Measurements from ENCODE around the gene PRKD1.
"Not testable (repeated sequence)": the region's sequence is repeated elsewhere in the genome, so short reads cannot be mapped to it uniquely, and the experiment has no call there.

PRKD1 gene

DNA sequence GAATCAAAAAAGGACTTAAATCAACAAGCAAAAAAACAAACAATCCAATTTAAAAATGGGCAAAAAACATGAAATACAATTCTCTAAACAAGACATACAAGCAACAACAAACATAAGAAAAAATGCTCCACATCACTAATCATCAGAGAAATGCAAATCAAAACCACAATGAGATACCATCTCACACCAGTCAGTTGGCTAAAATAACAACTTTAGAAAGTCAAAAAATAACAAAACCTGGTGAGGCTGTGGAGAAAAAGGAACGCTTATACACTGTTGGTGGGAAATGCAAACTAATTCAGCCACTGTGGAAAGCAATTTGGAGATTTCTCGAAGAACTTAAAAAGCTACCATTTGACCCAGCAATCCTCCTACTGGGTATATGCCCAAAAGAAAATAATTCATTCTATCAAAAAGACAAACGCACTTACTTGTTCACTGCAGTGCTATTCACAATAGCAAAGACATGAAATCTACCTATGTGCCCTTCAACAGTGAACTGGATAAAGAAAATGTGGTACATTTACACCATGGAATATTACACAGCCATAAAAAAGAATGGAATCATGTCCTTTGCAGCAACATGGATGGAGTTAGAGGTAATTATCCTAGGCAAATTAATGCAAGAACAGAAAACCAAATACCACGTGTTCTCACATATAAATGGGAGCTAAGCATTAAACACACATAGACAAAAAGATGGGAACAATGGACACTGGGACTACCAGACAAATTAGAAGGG, 26.9 kb downstream of the PRKD1 start:
- DNase-seq: no peak

DNA sequence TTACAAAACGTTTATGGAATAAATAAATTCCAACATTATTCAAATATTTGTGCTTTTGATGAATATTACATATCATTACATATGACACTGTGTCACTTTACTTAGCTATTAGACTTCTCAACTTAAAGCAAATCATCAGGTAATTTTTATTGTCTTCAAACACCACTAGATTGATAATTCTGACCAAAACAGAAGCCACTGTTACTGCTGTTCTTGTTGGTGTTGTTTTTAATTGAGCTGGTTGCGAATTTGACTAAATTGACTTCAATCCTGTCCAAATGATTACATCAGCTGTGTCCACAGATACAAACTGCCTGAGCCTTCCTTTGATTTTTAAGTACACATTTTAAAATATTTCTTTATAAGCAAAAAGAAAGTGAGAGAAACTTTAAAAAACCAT, 29.2 kb downstream of the PRKD1 start:
- no peak for DNase-seq

DNA sequence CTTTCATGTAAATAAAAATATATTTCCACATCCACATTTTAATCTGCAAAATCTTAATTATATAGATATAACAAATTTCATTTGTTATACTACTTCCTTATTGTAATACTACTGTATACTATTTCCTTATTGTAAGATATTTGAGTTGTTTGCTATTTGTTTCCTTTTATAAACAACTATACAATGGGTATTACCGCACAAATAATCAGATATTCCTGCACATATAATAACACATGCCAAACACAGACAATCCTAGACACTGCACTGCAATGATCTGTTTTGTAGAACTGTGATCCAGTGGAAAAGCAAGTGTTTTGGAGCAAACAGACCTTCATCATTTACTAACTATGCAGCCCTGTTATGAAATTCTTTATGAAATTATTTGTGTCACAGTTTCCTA, 30.5 kb downstream of the PRKD1 start:
- DNase-seq: no peak

DNA sequence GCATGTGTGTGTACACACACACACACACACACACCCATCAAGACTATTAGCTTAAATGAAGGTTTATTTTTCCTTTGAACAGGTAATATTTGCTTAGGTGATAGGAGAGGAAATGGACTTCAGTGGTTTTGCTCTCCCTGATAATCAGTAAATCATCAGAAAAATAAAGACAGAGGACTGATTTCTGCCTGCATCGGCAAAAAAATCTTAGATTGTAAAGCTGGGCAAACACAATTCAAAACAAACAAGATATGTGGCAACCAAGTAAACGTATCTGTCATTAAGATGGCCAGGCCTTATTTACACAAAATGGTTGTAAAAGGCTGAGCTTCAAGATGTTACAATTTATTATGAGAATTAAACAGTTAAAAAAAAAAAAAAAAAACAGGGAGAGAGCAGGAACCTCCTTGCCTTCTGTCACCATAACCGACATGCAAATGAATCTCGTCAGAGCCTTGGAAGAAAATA, 31.3 kb downstream of the PRKD1 start:
- peak; percentile 36 to 37 for DNase-seq

DNA sequence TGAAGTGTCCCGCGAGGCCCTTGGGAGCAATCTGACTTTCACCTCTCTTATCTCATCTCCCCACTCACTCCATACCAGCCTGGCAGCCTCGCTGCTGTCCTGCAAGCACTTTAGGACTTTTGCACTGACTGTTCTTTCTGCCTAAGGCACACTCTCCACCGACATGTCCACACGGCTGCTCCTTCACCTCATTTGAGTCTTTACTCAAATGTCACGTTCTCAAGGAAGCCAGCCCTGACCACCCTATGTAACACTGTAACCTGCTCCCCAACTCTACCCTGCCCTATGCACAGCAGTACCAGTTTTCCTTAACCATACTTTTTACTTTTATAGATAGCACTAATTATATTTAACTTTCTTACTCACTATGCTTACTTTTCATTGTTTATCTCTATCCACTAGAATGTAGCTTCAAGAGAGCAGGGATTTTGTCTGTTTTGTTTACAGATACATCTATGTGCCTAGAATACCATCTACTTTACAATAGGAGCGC, 32.0 kb downstream of the PRKD1 start:
- no peak for DNase-seq

DNA sequence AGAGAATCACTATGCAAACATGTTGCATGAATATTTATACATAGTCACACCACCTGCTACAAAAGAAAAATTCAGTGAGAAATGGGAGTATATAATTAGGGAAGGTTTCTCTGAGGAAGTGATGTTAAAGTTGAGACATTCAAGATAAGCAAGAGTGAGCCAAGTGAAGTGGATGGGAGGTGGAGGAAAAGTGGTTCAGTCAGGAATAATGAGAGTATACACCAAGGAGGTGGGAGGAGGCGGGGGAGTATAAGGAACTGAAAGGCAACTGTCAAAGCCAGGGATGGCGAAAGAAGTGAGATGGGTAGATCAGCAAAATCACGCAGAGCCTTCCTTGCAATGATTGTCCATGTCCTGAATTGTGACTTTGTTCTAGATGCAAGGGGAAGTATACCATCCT, 33.7 kb downstream of the PRKD1 start:
- no peak for DNase-seq

DNA sequence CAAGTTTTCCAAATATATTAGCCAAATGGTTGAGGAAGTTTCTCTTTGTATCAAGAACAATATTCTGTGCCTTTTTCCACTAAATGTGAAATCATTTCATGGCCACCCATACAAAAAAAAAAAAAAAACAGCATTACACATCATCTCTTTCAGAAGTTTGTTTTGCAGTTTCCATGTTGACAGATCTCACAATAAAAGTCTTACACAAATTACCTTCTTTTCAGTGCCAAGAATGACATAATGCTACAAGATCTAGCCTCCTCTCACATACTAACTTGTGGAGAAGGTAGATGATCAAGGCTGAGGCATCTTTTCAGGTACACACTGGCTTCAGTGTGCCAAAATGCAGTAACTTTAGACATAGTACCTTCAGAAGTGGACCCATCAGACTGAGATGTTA, 35.3 kb downstream of the PRKD1 start:
- no peak for DNase-seq

DNA sequence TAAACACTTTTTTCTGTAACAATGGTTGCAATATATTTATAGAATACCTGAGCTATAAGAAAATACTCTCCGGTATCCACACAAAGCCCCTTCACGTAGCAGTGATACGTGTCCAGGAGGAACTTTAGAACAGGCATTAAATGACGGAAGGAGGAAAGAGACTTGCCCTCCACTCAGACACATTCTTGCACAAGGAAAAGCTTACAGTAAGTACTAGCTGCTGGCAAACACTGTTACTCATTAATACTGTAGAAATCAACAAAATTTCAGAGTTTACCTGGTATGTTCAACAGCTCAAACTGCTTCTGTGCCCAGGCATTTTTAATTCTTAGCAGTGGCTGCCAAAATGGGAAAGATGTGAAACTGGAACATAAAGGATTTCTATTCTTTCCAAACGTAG, 41.7 kb downstream of the PRKD1 start:
- DNase-seq: no peak

DNA sequence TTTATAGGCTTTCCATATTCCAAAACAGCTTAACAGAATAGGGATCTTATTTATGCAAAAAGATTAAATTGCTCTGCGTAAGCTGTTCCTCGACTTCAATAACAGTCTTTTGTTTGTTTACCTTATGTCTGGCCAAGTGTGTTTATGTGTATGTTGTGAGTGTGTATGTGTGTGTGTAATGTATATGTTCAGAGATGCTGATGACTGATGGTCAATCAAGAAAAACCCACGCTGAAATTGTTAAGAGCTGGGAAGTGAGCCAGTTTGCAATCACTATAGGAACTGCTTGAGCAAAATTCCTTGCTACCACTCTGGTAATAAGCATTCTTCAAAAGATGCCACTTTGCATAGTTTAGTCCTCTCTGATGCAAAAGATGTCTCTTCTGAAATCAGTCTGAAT, 59.6 kb downstream of the PRKD1 start:
- no peak for DNase-seq

DNA sequence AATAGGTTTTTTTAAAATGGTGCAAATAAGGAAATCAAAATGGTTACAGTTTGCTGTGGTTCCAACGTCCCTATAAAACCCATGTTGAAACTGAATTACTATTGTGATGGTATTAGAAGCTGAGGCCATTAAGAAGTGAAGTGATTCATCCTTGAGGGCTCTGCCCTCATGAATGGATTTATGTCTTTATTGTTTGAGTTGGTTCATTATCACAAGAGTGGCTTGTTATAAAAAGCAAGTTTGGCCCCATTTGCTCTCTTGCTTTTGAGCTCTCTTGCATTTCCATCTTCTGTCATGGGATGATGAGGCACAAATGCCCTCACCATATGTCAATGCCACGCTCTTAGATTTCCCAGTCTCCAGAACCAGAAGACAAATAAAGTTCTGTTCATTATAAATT, 62.3 kb downstream of the PRKD1 start:
- DNase-seq: no peak

DNA sequence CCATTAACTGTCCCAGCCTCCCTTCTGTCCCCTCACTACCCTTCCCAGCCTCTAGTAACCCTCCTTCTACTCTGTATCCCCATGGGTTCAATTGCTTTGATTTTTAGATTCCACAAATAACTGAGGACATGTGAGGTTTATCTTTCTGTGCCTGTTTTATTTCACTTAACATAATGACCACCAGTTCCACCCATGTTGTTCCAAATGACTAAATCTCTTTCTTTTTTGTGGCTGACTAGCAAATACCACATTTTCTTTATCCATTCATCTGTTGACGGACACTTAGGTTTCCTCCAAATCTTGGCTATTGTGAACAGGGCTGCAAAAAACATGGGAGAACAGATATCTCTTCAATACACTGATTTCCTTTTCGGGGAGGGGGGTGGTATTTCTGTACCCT, 65.7 kb downstream of the PRKD1 start:
- DNase-seq: no peak

DNA sequence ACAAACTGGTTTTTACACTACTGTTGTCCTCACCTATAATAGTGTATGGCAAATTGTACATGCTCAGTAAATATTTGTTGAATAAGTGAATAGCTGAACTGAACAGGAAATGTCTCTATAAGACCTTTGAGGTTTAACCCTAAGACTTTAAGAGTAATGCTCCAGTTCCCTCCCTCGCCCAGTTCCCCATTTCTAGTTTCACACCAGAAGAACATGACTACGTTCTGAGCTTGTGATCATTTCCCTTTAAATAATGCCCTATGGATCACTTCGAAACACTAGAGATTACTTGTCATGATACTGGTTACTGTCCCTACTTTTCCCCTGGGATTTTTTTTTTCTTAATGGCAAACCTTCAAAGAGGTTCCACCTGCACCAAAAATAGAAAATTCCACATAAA, 69.3 kb downstream of the PRKD1 start:
- DNase-seq: no peak

DNA sequence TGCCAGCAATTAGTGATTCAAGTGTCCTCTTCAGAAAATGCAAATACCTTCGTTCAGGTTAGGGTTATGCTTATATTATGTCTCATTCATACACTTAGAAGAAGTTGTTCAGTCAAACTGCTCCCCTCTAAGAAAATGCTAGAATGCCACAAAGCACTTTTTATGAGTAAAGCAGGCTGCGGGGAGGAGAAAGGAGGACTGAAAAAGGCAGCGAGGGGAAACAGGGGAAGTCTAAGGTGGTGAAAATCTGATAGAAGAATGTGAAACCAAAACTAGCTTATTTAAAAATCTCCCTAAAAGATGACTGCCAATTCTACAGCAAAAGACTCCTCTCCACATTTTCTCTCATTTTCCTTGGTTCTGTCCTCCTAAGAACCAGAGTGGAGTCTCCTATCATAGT, 70.1 kb downstream of the PRKD1 start:
- DNase-seq: no peak

DNA sequence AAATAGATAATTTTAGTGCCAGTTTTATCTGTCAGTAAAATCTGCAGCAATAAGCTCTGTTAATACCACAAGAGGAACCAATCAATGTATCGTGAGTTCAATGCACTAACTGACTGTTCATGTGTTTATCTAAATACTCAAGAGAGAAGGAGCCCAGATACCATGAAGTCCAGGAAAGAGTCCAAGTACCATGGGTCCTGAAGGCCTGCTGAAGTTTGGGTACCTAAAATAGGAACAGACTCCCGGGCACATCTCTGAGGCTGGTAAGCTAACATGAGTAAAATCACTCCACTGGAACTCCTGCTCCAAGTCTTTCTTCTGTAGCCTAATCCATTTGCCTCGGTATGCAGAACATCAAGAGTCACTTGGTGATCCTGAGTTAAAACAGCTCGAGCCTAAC, 71.1 kb downstream of the PRKD1 start:
- DNase-seq: no peak

DNA sequence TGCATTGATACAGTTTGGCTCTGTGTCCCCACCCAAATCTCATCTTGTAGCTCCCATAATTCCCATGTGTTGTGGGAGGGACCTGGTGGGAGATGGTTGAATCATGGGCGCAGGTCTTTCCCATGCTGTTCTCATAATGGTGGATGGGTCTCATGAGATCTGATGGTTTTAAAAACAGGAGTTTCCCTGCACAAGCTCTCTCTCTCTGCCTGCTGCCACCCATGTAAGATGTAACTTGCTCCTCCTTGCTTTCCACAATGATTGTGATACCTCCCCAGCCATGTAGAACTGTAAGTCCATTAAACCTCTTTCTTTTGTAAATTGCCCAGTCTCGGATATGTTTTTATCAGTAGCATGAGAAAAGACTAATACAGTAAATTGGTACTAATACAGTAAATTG, 74.0 kb downstream of the PRKD1 start:
- not testable (repeated sequence) for DNase-seq

DNA sequence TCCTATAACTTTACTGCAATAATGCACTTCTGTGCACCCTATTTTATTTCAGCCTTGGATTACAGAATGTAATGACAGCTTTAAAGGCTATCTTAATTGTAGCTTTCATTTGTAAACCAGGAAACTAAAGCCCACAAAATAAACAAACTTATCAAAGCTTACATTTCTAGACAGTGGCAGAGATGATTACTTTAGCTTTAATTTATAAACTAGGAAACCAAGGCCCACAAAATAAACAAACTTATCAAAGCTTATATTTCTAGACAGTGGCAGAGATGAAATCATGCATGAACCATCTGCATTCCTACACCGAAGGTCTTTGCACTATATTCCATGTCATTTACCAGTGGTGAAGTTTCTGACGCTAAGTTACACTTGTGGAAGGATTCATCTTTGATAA, 74.4 kb downstream of the PRKD1 start:
- no peak for DNase-seq

DNA sequence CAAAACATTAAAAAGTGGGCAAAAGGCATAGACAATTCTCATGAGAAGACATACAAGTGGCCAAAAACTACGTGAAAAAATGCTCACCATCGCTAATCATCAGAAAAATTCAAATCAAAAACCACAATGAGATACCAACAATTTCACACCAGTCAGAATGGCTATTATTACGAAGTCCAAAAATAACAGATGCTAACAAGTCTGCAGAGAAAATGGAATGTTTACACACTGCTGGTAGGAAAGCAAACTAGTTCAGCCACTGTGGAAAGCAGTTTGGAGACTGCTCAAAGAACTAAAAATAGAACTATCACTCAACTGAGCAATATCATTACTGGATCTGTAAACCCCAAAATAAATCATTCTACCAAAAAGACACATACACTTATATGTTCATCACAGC, 76.2 kb downstream of the PRKD1 start:
- DNase-seq: no peak

DNA sequence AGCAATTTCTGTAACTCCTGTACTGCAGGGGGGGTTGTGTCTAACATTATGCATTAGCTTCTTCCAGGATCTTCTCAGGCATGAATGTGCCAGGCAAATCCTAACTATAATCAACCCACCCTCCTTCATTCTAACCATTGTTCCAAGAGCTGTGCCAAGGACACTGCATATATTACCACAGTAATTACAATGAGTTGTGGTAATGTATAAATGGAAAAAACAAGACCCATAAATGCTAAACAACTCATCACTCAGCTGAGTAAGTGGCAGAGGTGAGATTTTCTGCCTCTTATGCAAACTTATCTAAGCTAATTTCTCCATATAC, 80.6 kb downstream of the PRKD1 start:
- DNase-seq: no peak

DNA sequence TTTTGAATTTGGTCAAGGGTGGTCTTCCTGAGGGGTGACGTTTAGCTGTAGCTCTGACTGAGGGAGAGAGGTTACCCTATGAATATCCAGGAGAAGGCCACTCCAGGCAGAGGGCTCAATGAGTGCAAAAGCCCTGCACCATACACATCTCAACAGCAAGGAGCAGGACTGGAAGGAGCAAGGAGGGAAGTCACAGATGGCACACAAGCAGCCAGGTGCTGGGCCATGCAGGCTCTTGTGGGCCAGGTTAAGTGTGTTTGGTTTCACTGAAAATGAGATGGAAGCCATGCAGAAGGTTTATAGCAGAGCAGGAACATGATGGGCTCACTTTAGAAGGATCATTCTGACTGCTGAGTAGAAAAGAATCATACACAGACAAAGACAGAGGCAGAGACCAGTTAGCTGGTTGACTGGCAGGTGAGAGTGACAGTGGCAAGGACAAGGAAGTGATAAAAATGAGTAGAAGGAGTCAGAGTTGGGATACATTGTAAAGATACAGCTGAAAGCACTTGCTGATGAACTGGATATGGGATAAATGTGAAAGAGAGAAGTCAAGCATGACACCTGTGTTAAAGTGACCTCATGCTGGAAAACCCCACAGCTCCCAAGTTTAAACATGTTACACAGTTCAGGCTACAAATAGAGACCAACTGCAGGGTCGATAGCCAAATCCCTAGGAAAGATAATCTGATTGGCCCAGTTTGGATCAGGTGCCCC, 81.2 kb downstream of the PRKD1 start:
- peak in 1 of 2 experiments; percentile 43 for DNase-seq

DNA sequence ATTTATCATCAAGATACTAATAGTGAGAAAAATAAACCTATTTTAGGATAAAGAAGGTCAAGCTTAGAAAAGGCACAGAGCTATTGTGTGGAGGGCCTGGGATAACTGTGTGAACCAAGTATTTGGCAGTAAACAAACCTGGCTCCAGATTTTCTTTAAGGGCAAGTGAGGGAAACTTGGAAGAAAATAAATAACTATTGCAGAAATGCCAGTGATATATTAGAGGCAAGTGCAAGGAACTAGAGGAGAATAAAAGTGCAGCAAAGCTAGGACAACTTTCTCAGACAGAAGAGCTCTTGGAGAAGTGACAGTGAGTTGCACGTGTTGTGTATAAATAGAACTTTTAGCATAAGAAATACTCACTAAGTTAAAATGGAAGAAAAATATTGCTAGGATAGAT, 83.7 kb downstream of the PRKD1 start:
- DNase-seq: no peak

DNA sequence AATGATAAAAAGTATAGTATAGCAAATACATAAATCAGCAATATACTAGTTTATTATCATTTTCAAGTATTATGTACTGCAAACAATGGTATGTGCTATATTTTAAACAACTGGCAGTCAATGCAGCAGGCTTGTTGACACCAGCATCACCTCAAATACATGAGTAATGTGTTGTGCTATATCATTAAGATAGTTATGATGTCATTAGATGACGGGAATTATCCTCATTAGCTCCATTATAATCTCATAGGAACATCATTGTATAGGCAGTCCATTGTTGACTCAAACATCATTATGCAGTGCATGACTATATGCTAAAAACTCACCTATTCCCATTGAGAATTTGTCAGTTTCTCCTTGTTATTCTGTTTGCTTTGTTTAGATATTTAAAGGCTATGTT, 85.4 kb downstream of the PRKD1 start:
- no peak for DNase-seq

DNA sequence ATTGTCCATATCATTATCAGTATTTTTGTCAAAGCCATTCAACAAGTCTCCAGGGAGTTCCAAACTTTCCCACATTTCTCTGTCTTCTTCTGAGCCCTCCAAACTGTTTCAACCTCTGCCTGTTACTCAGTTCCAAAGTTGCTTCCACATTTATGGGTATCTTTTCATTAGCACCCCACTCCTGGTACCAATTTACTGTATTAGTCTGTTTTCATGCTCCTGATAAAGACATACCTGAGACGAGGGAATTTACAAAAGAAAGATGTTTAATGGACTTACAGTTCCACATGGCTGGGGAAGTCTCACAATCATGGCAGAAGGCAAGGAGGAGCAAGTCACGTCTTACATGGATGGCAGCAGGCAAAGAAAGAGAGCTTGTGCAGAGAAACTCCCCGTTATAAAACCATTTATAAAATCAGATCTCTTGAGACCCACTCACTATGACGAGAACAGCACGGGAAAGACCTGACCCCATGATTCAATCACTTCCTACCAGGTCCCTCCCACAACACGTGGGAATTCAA, 87.2 kb downstream of the PRKD1 start:
- not testable (repeated sequence) for DNase-seq

DNA sequence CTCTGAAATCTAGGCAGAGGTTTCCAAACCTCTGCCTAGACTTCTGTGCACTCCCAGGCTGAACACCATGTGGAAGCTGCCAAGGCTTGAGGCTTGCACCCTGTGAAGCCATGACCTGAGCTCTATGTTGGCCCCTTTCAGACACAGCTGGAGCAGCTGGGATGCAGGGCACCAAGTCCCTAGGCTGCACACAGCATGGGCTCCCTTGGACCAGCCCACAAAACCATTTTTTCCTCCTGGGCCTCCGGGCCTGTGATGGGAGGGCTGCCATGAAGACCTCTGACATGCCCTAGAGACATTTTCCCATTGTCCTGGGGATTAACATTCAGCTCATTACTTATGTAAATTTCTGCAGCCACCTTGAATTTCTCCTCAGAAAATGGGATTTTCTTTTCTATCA, 88.0 kb downstream of the PRKD1 start:
- DNase-seq: not testable (repeated sequence)

DNA sequence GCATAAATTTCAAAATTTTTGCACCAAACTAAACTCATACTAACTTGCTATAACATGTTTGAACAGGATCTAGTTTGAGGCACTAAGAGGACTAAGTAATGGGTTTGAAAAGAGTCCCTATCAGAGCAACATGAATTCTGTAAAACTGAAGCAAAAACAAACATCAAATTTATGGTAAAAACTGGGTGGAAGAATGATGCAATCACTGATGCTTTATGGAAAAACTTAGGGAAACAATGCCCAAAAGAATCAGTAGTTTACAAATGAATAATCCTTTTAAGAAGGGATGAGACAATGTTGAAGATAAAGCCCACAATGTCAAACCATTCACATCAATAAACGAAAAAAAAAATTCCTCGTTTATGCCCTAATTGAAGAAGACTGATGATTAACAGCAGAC, 88.9 kb downstream of the PRKD1 start:
- no peak for DNase-seq

All from SHP77 (cell line).